Prostate gland (tissue), 2 donors: ENCODE results near the gene SPDYE17.
"Not testable (repeated sequence)": the region's sequence is repeated elsewhere in the genome, so short reads cannot be mapped to it uniquely, and the experiment has no call there.

Experiments used
- POLR2A ChIP-seq: fragments of 450-650 bp; IDR thresholded peaks from one replicate; pipeline ENCODE4 v1.6.1; 2016; ENCODE audit warnings: antibody characterized with exemption, mild to moderate bottlenecking
- POLR2AphosphoS5 ChIP-seq: sonication (generic); formaldehyde crosslinking; IDR thresholded peaks from one replicate; pipeline ENCODE4 v1.6.1; 2017; ENCODE audit warnings: antibody characterized with exemption
- TF ChIP-seq, protein P1 (sequence below), 4 experiments: fragments of 200-600 bp in 2 of 4; fragments of 450-650 bp in 2 of 4; sonication (generic) in 2 of 4; IDR thresholded peaks; 1 replicate in 3 of 4; 2 replicates in 1 of 4; pipeline ENCODE4 v1.5.1; 2016 to 2019; ENCODE audit warnings: antibody characterized with exemption in 4 of 4, mild to moderate bottlenecking in 2 of 4, moderate library complexity in 2 of 4

DNA sequence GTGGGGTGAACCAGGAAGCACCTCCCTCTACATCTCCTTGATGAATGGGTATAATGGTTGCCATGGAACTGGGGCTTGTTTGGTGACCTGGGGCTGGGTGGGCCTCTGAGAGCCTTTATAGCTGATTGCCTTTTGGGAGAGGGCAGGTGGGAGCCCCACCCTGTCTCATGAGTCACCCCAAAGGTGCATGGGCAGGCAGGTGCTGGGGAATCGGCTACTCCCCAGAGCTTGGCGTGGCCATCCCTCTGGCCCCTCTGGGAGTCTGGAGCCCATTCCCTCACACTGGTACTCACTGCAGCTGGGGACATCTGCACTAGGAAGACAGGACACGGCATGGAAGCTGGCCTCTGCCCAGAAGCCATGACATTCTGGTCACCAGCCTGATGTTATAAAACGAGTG lies 30.4 kb upstream of the SPDYE17 start, which contains the start of gene SPDYE18:
- TF ChIP-seq POLR2A, POLR2AphosphoS5: not testable (repeated sequence)
- TF ChIP-seq, protein P1, sequence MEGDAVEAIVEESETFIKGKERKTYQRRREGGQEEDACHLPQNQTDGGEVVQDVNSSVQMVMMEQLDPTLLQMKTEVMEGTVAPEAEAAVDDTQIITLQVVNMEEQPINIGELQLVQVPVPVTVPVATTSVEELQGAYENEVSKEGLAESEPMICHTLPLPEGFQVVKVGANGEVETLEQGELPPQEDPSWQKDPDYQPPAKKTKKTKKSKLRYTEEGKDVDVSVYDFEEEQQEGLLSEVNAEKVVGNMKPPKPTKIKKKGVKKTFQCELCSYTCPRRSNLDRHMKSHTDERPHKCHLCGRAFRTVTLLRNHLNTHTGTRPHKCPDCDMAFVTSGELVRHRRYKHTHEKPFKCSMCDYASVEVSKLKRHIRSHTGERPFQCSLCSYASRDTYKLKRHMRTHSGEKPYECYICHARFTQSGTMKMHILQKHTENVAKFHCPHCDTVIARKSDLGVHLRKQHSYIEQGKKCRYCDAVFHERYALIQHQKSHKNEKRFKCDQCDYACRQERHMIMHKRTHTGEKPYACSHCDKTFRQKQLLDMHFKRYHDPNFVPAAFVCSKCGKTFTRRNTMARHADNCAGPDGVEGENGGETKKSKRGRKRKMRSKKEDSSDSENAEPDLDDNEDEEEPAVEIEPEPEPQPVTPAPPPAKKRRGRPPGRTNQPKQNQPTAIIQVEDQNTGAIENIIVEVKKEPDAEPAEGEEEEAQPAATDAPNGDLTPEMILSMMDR (IDR thresholded peaks at IDR 0.05), result not testable (repeated sequence)
